Endothelial cell of umbilical vein (primary cell): ENCODE results near the gene SLC9A9. TPM values are rescaled to one million over a fixed set of nuclear protein-coding genes. Genes with fewer than 3 reads are reported as not detected.
A peak's percentile ranks its signal among the peaks of the same experiment; 100 is the strongest.

Experiments
- BruUV-seq: library from RNA; stranded (reverse); fragments of 400-500 nt; replicated peaks from 2 replicates; lab custom pipeline; 2021; lab: Mats Ljungman, UMichigan
- CTCF ChIA-PET: fragments of 300-600, 350-600 bp; sonication (Branson Sonifier 250); formaldehyde crosslinking; loops from one replicate; lab custom pipeline; 2021; ENCODE audit warnings: antibody characterized with exemption, inconsistent platforms; lab: Charles Lee
- POLR2A ChIA-PET: fragments of 300-600, 350-600 bp; sonication (Branson Sonifier 250); formaldehyde crosslinking; loops from one replicate; lab custom pipeline; 2021; ENCODE audit warnings: antibody characterized with exemption, inconsistent platforms; lab: Charles Lee
- DNase-seq: peaks from one replicate; pipeline ENCODE4 v3.0.0-alpha.2; 2011; ENCODE audit warnings: low read depth, low spot score
- FAIRE-seq: peaks from 2 replicates; lab custom pipeline; 2011; peaks lifted over from hg19 to GRCh38; lab: Jason Lieb, UNC
- H2AFZ ChIP-seq: 2 replicates; pipeline ENCODE4 v1.6.0; 2012; ENCODE audit warnings: low read depth, low read length, control low read depth, inconsistent platforms
- H3K27ac ChIP-seq: 2 replicates; pipeline ENCODE4 v1.5.1; 2011; ENCODE audit warnings: low read depth, mild to moderate bottlenecking, control low read depth, low read length, moderate library complexity; ENCODE audit not compliant: insufficient read depth
- H3K27me3 ChIP-seq, 2 experiments: 2 replicates each; pipeline versions ENCODE4 v1.6.0 to v1.6.1; 2011; ENCODE audit warnings: low read length in 2 of 2, mixed read lengths in 1 of 2; ENCODE audit not compliant: control insufficient read depth in 2 of 2, insufficient read depth in 2 of 2
- H3K36me3 ChIP-seq, 2 experiments: 2 replicates in 1 of 2; 3 replicates in 1 of 2; pipeline ENCODE4 v1.5.1; 2011; ENCODE audit warnings: low read length in 2 of 2, mild to moderate bottlenecking in 1 of 2, moderate library complexity in 1 of 2; ENCODE audit not compliant: control insufficient read depth in 2 of 2, insufficient read depth in 2 of 2; ENCODE audit errors: extremely low read depth in 1 of 2
- H3K4me1 ChIP-seq: 3 replicates; pipeline ENCODE4 v1.5.1; 2011; ENCODE audit warnings: mild to moderate bottlenecking, low read length; ENCODE audit not compliant: control insufficient read depth, insufficient read depth; ENCODE audit errors: extremely low read depth
- H3K4me2 ChIP-seq: 2 replicates; pipeline ENCODE4 v1.6.1; 2011; ENCODE audit warnings: low read length, control low read depth, mixed read lengths; ENCODE audit not compliant: insufficient read depth
- H3K4me3 ChIP-seq, 3 experiments: fragments of 200-600 bp in 1 of 3; sonication (generic), shearing (Covaris generic) in 1 of 3; replicated peaks in 1 of 3; 2 replicates each; pipeline ENCODE4 v1.5.1; 2011 to 2016; ENCODE audit warnings: control low read depth in 3 of 3, low read length in 3 of 3, mild to moderate bottlenecking in 2 of 3, inconsistent platforms in 1 of 3, low read depth in 1 of 3, moderate library complexity in 1 of 3; ENCODE audit not compliant: insufficient read depth in 1 of 3
- H3K79me2 ChIP-seq: 2 replicates; pipeline ENCODE4 v1.6.0; 2012; ENCODE audit warnings: low read length, inconsistent platforms; ENCODE audit not compliant: control insufficient read depth, insufficient read depth
- H3K9ac ChIP-seq: replicated peaks from 2 replicates; pipeline ENCODE3; 2011; ENCODE audit warnings: low read length, control low read depth; ENCODE audit not compliant: insufficient read depth; ENCODE audit errors: extremely low read depth
- H3K9me1 ChIP-seq: replicated peaks from 3 replicates; pipeline ENCODE4 v1.6.0; 2011; ENCODE audit warnings: mild to moderate bottlenecking, low read length; ENCODE audit not compliant: control insufficient read depth, insufficient read depth; ENCODE audit errors: extremely low read depth
- H3K9me3 ChIP-seq: replicated peaks from 2 replicates; pipeline ENCODE4 v1.5.1; 2012; ENCODE audit warnings: low read length, inconsistent platforms; ENCODE audit not compliant: control insufficient read depth, insufficient read depth
- H4K20me1 ChIP-seq: replicated peaks from 2 replicates; pipeline ENCODE3; 2011; ENCODE audit warnings: mild to moderate bottlenecking, low read length; ENCODE audit not compliant: control insufficient read depth, insufficient read depth; ENCODE audit errors: extremely low read depth
- CTCF ChIP-seq, 2 donors: IDR thresholded peaks; 1 replicate in 1 of 2; 2 replicates in 1 of 2; pipeline ENCODE4 v1.5.1; 2011; ENCODE audit warnings: low read length in 2 of 2, mild to moderate bottlenecking in 2 of 2, moderate library complexity in 2 of 2, control low read depth in 1 of 2, inconsistent platforms in 1 of 2, low read depth in 1 of 2; ENCODE audit not compliant: insufficient read depth in 1 of 2; ENCODE audit errors: extremely low read depth in 1 of 2
- EZH2 ChIP-seq: IDR thresholded peaks from 2 replicates; pipeline ENCODE4 v1.6.1; 2012; ENCODE audit warnings: borderline replicate concordance, low read depth, mild to moderate bottlenecking, moderate library complexity, low read length, inconsistent platforms; ENCODE audit not compliant: severe bottlenecking
- FOS ChIP-seq: IDR thresholded peaks from 2 replicates; pipeline ENCODE4 v1.6.1; 2011; ENCODE audit warnings: mild to moderate bottlenecking, low read length, moderate library complexity, borderline replicate concordance; ENCODE audit not compliant: insufficient read depth
- GATA2 ChIP-seq: IDR thresholded peaks from 2 replicates; pipeline ENCODE4 v1.7.0; 2011; ENCODE audit warnings: low read depth, mild to moderate bottlenecking, moderate library complexity, mixed read lengths, low read length; ENCODE audit not compliant: insufficient read length, insufficient read depth
- JUN ChIP-seq: IDR thresholded peaks from 2 replicates; pipeline ENCODE4 v1.6.1; 2011; ENCODE audit warnings: borderline replicate concordance, low read depth; ENCODE audit not compliant: insufficient read length, insufficient read depth
- MAX ChIP-seq: IDR thresholded peaks from 2 replicates; pipeline ENCODE4 v1.6.1; 2011; ENCODE audit not compliant: insufficient read depth, insufficient read length
- MYC ChIP-seq: IDR thresholded peaks from one replicate; pipeline ENCODE4 v1.6.1; 2011; ENCODE audit warnings: mild to moderate bottlenecking, low read depth, low read length
- POLR2A ChIP-seq: IDR thresholded peaks from 2 replicates; pipeline ENCODE4 v1.6.1; 2012; ENCODE audit warnings: low read depth, mild to moderate bottlenecking, control low read depth, low read length
- POLR2AphosphoS5 ChIP-seq: IDR thresholded peaks from 2 replicates; pipeline ENCODE4 v1.6.1; 2012; ENCODE audit warnings: low read depth, mild to moderate bottlenecking, control low read depth, low read length, moderate library complexity; ENCODE audit not compliant: insufficient read depth
- dilution Hi-C: fragments of 300-500 bp; cut with MboI; formaldehyde crosslinking; loops from one replicate; pipeline ENCODE4 v1.15.0; 2019; ENCODE audit warnings: low sequenced_read_pairs; ENCODE audit not compliant: extremely low pct_ligation_motif_present
- intact Hi-C: fragments of 100-400 bp; cut with micrococcal nuclease; formaldehyde crosslinking; loops from one replicate; pipeline ENCODE4 v1.10.0; 2022
- polyA plus RNA-seq, 4 experiments: library from polyadenylated mRNA; depleted of rRNA in 3 of 4; stranded (reverse) in 3 of 4; unstranded in 1 of 4; fragments of >200 nt; gene quantifications; 2 replicates each; pipeline versions ENCODE4 v1.2.1 to v1.2.3, GENCODE V29; 2011 to 2012; ENCODE audit warnings: missing spikeins in 1 of 4
- total RNA-seq: library from RNA; stranded (reverse); gene quantifications from 2 replicates; pipeline ENCODE4 v1.2.3, GENCODE V29; 2021

The SLC9A9 gene
- total and polyA plus RNA-seq, 2 donors (not counting 3 experiments of a cell fraction or from before 2014, with no cell fraction given) = 1.5 to 1.8 TPM

GRCh38 chr3:143358793-143359491 is 489.3 kb downstream of the SLC9A9 start:
- CTCF ChIA-PET = interaction anchor here (1.8 kb wide), 1 partner anchor 238 kb away, joined by 4 read pairs; no protein-coding TSS in a partner anchor

GRCh38 chr3:143358155-143358792 is 490.0 kb downstream of the SLC9A9 start:
- dilution Hi-C loops = no loop called here
- TF ChIP-seq JUN = no peak
- TF ChIP-seq FOS = no peak
- no peak for TF ChIP-seq EZH2
- no peak for TF ChIP-seq MAX
- no peak for TF ChIP-seq POLR2AphosphoS5
- TF ChIP-seq GATA2 = no peak
- TF ChIP-seq POLR2A = no peak
- TF ChIP-seq CTCF (IDR thresholded peaks at IDR 0.05; ENCODE audit: extremely low read depth in 1 of 2, insufficient read depth in 1 of 2, low read depth in 1 of 2, low read length in 2 of 2) = no peak
- Histone ChIP-seq H3K9me1 (no peaks in the 10 kb centered on the region), H3K9me3 (no peaks in the 10 kb centered on the region), H3K27ac (no peak overlapping the region), H4K20me1 (no peaks in the 10 kb centered on the region), H2AFZ (no peak overlapping the region), H3K4me1 (peaks cover 6% of the 10 kb centered on the region), H3K9ac (no peak overlapping the region), H3K79me2 (no peaks in the 10 kb centered on the region), H3K27me3 (no peaks in the 10 kb centered on the region), H3K4me2 (no peak overlapping the region), H3K4me3 (no peak overlapping the region), H3K36me3 (no peaks in the 10 kb centered on the region)
- POLR2A ChIA-PET = no interaction called here
- no TSS peak for BruUV-seq
- DNase-seq = peak; percentile 88
- FAIRE-seq = peak; percentile 63
- intact Hi-C loops = no loop called here
- CTCF ChIA-PET = no interaction called here

More at GRCh38 chr3:143358793-143359491, 489.3 kb downstream of the SLC9A9 start:
- H4K20me1 ChIP-seq = no peaks in the 10 kb centered on the region
- no peak overlapping the region for H3K4me3 ChIP-seq
- no peaks in the 10 kb centered on the region for H3K27me3 ChIP-seq
- H3K9ac ChIP-seq = no peak overlapping the region
- H3K9me3 ChIP-seq = no peaks in the 10 kb centered on the region
- TF ChIP-seq EZH2 (no peak), FOS (no peak), MAX (no peak), MYC (no peak), POLR2AphosphoS5 (no peak)
- H3K79me2 ChIP-seq = no peaks in the 10 kb centered on the region
- H3K36me3 ChIP-seq = no peaks in the 10 kb centered on the region
- no peak overlapping the region for H3K27ac ChIP-seq
- POLR2A ChIA-PET = no interaction called here
- H2AFZ ChIP-seq = peak overlapping the region; percentile 20
- H3K9me1 ChIP-seq = no peaks in the 10 kb centered on the region
- no TSS peak for BruUV-seq
- DNase-seq = peak; percentile 52
- peaks cover 6% of the 10 kb centered on the region for H3K4me1 ChIP-seq
- intact Hi-C loops (no loop called here), dilution Hi-C loops (no loop called here)
- no peak overlapping the region for H3K4me2 ChIP-seq
- no peak for FAIRE-seq
